Measurements from ENCODE around the gene RAB35.

- TF ChIP-seq, protein P1, sequence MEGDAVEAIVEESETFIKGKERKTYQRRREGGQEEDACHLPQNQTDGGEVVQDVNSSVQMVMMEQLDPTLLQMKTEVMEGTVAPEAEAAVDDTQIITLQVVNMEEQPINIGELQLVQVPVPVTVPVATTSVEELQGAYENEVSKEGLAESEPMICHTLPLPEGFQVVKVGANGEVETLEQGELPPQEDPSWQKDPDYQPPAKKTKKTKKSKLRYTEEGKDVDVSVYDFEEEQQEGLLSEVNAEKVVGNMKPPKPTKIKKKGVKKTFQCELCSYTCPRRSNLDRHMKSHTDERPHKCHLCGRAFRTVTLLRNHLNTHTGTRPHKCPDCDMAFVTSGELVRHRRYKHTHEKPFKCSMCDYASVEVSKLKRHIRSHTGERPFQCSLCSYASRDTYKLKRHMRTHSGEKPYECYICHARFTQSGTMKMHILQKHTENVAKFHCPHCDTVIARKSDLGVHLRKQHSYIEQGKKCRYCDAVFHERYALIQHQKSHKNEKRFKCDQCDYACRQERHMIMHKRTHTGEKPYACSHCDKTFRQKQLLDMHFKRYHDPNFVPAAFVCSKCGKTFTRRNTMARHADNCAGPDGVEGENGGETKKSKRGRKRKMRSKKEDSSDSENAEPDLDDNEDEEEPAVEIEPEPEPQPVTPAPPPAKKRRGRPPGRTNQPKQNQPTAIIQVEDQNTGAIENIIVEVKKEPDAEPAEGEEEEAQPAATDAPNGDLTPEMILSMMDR (IDR thresholded peaks at IDR 0.05) = no peak
- TF ChIP-seq POLR2A (IDR thresholded peaks at IDR 0.05) = peak in 3 of 4 donors; percentile 5 to 95 (median 80)
- peak; percentile 71 to 84 for TF ChIP-seq POLR2AphosphoS5 (IDR thresholded peaks at IDR 0.05)
- no peak for TF ChIP-seq EP300 (IDR thresholded peaks at IDR 0.05)
Measured at GRCh38 chr12:120116792-120117651, 469 bp upstream of the RAB35 start.
